VCaP (cell line): ENCODE results near the gene OR10V1.

Experiments used
- H3K27ac ChIP-seq: fragments of 450-650 bp; 2 replicates; pipeline ENCODE4 v1.5.1; 2017
- TF ChIP-seq, protein P1 (sequence below): fragments of 450-650 bp; conservative IDR thresholded peaks from 2 replicates; pipeline ENCODE4 v1.5.1; 2017; ENCODE audit warnings: mild to moderate bottlenecking, moderate library complexity

The OR10V1 gene

GRCh38 chr11:59729834-59730233 is 16.2 kb upstream of the OR10V1 start:
- TF ChIP-seq, protein P1, sequence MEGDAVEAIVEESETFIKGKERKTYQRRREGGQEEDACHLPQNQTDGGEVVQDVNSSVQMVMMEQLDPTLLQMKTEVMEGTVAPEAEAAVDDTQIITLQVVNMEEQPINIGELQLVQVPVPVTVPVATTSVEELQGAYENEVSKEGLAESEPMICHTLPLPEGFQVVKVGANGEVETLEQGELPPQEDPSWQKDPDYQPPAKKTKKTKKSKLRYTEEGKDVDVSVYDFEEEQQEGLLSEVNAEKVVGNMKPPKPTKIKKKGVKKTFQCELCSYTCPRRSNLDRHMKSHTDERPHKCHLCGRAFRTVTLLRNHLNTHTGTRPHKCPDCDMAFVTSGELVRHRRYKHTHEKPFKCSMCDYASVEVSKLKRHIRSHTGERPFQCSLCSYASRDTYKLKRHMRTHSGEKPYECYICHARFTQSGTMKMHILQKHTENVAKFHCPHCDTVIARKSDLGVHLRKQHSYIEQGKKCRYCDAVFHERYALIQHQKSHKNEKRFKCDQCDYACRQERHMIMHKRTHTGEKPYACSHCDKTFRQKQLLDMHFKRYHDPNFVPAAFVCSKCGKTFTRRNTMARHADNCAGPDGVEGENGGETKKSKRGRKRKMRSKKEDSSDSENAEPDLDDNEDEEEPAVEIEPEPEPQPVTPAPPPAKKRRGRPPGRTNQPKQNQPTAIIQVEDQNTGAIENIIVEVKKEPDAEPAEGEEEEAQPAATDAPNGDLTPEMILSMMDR: no peak
- no peak overlapping the region for H3K27ac ChIP-seq

- H3K27ac ChIP-seq: no peak overlapping the region
- TF ChIP-seq, protein P1: no peak
Measured at GRCh38 chr11:59728913-59729312, 15.3 kb upstream of the OR10V1 start.

- TF ChIP-seq, protein P1: no peak
- H3K27ac ChIP-seq: no peak overlapping the region
Measured at GRCh38 chr11:59728154-59728553, 14.5 kb upstream of the OR10V1 start.

DNA sequence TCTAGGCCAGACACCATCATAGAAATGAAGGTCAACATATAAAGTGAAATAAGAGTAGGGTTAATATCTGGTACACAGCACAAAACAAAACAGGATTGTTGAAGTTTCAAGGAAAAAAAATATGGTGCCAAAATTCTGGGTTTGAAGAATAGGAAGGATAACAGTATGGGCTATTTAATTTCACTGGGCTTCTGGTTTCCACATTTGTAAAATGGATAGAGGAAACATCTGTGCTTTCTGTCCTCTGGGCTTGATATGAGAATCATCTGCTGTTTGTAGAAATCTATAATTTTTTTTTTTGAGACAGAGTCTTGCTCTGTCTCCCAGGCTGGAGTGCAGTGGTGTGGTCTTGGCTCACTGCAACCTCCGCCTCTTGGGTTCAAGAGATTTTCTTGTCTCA is 13.8 kb upstream of the OR10V1 start:
- no peak overlapping the region for H3K27ac ChIP-seq
- TF ChIP-seq, protein P1: no peak

- TF ChIP-seq, protein P1: no peak
- no peak overlapping the region for H3K27ac ChIP-seq
Measured at GRCh38 chr11:59724066-59724465, 10.4 kb upstream of the OR10V1 start.

DNA sequence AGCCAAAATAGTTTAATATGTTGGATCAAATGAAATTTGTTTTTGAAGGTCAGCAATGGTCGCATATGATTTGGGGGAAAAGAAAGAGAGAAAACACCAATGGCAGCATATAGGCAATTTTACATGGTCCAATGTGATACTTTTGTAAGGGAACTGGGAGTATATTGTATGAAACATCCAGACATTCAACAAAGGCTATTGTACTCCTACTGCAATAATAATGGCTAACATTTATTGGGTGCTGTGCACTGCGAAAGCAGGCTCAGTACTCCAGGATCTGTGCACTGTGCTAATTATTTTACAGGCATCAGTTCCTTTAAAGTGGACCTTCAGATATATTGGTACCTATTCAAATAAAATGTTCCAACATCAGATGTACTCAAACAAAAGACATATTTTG is 5.9 kb upstream of the OR10V1 start:
- H3K27ac ChIP-seq: no peak overlapping the region
- TF ChIP-seq, protein P1: no peak

DNA sequence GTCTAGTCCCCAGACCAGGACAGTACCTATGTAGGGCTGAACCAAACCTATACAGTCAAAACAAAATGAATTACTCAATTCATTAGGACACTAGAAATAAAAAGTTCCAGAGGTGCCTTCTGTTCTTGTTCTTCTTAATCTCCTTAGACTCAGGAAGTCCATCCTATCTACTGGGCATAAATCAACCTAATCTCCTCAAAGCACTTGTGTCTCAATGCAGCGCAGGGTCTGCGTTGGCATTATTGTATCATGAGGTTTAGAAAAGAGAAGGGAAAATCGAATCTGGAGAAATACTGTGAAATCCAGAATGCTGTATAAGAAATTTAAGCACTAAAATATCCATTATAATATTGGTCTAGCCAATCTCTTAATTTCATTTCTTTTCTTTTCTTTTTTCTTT is 2.4 kb upstream of the OR10V1 start:
- TF ChIP-seq, protein P1: no peak
- H3K27ac ChIP-seq: no peak overlapping the region
